GM04504 (cell line): ENCODE measurements around the gene TSC22D3.
"Not testable (repeated sequence)": the region's sequence is repeated elsewhere in the genome, so short reads cannot be mapped to it uniquely, and the experiment has no call there.

Experiments
- DNase-seq: peaks from one replicate; pipeline ENCODE4 v3.0.0-alpha.2; 2012; ENCODE audit warnings: low read depth

The TSC22D3 gene

DNA sequence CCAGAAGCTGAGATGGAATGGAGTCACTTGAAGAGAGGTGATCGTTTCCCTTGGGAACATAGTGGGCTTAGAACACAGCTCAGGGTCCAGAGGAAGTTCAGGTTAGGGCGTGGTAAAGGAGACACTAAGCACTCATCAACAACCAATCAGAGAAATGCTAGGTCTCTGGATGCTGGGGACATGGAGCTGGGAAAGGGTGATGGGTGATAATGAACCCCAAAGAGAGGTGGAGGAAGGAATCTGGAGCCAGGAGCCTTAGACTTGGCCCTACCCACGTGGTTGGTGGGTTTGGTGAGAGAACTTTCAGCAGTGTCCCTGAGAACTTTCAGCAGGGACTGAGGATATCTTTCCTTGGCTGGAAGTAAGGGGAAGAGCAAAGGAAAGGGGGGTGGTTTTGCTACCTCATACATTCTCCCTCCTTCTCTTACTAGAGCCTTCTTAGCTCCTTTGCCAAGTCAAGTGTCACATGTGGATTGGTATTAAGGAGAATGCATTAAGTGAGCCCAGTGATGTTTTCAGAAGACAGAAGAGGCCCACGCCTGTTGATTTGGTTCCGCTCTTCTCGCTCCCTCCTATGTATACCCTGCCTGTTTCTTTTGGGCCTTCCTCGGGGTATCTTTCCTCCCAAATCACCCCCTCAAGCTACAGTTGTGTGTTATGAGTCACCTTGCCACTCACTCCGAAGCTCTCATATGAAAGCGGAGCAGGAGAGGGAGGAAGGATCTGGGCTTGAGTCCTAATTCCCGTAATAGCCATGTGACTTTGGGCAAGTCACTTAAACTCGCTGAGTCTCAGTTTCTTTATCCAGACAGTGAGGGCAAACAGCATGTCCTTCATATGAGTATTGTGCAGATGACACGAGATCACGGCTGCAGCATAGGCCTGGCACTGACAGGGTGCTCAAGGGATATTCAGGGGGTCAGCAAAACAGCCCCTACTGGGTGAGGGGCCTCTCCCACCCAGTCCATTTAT lies 63.1 kb downstream of the TSC22D3 start:
- no peak for DNase-seq

DNA sequence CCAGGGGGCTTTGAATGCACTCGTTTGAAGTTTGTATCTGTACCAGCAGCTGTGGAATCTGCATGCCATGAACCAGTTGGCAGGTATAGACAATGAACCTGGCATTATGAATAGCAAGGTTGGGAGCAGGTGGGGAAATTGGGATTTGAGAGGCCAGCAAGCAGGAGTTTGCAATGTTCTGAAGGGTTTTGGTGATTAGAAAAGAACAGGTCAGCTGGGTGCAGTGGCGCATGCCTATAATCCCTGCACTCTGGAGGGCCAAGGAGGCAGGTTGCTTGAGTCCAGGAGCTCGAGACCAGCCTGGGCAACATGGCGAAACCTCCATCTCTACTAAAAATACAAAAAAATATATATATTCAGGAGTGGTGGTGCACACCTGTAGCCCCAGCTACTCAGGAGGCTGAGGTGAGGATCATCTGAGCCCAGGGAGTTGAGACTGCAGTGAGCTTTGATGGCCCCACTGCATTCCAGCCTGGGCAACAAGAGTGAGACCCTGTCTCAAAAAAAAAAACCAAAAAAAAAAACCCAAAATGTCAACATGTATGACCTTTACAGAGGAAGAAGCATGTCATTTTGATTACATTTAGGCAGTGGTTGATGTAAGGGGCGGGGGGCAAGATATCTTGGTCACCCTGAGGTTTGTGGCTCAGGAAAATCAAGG lies 63.9 kb downstream of the TSC22D3 start:
- DNase-seq: no peak

DNA sequence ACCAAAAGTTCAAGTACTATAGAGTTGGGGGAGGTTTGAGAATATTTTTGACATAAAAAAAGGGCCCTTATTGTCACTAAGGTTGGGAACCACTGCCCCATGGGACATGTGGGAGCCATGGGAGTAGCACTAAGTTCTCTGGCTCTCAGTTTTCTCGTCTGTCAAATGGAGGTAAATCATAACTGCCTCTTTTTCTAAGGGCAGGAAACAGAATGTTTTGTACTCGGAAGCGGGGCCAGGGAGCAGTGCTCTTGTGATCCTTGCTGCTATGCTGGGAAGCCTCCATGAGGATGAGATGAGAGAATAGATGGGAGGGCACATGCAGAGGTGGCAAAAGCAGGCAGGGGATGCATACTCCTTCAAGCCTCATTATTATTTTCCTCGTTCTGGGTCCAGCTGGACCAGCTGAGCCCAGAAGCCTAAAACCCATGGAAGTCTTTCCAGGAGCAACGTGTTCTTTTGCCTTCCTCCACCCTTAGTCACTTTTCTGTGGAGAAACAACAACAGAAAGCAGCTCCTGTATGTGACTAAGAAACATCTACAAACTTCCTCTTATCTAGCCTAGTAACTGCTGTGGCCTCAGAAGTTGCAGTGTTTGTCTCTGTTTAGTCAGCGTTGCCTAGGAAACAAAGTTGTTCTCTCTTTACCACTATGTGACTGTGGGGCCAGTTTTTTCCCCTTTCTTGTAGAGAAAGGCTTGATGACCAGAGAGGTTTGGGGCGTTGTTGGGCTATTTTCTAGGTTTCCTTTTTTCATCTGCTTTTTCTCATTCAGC lies 64.8 kb downstream of the TSC22D3 start:
- DNase-seq: peak; percentile 82

DNA sequence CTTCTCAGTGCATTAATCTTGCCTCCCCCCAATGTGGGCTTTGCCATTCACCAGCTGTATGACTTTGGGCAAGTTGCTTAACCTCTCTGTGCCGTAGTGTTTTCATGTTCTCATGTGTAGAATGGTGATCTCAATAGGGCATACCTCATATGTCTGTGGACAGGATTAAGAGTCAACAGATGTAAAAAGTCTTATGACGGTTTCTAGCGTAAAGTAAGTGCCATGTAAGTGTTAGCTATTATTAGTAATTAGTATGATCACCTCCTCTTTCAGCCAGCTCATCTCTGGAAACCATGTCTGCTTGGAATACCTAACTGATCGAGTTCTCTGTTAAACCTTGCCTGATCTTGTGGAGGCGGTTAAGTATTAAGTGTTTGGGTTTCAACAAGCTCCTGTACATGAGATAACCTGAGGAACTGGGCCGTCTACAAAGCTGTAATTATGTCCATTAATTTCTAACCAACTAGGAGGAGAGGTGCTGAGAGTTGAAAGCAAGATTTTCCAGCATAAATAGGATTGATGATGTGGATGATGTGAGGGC lies 66.3 kb downstream of the TSC22D3 start:
- DNase-seq: no peak

DNA sequence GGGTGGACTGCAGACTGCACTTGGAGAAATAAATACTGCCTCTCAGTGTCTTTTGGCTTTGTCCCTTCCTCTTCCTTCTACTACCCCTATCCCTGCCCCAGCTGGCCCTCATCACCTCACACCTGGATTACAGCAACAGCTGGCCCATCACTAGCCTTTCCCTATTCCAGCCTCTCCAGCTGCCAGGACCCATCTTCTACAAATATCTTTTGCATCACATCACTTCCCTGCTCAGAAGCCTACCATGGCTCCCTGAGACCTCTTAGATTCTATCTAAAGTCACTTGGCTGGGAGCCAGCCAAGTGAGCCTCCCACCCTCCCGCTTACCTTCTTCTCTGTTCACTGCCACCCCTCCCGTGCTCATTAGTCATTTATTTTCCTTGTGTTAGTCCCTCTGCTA lies 66.8 kb downstream of the TSC22D3 start:
- DNase-seq: no peak

DNA sequence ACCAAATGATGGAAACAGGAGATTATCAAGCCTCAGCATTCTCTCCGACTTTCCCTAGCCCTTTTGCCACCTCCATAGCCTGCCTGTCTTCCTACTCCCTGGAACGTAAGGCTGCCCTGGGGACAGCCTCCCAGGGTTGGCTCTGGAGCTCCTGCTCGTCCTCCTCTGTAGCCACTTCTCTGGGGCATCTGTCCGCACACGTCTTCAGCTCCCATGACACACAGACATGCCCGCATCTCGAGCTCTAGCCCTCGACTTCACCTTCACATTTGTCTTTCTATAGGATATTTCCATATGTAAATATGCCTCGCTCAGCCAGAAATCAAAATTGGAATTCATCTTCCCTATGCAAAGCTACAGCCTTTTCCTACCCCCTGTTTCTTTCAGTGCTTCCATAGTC lies 67.7 kb downstream of the TSC22D3 start:
- DNase-seq: no peak

DNA sequence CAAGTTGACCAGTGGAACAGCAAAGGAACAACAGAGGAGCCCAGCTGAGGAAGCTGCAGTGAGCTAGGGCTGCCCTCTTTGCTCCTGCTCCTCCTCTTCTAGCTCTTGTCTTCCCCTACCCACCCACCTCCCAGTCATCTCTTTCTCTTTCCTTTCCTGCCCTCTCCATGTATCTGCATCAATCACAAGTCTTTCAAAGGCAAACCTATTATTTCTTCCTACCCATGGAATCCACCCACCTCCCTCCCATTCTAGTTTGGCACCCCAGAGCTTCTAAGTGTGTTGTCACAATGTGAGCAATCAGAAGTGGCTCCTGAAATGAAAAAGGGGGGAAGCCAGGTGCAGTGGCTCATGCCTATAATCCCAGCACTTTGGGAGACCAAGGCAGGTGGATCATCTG lies 69.3 kb downstream of the TSC22D3 start:
- no peak for DNase-seq

DNA sequence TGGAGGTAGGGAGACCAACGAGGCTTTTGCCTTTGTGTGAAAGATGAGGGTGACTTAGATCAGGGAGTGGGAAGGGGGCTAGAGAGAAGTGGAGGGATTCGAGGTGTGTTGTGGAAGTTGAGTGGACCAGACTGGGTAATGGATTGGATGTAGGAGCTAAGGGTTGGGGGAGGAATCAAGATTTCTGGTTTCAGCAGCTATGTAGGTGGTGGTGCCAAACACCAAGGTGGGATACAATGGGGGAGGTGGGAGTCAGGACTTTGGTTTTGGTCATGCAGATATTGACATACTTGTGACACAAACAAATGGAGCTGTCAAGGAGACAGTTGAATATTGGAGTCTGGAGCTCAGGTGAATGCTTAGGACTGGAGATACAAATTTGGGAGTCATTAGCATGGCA lies 71.0 kb downstream of the TSC22D3 start:
- no peak for DNase-seq

DNA sequence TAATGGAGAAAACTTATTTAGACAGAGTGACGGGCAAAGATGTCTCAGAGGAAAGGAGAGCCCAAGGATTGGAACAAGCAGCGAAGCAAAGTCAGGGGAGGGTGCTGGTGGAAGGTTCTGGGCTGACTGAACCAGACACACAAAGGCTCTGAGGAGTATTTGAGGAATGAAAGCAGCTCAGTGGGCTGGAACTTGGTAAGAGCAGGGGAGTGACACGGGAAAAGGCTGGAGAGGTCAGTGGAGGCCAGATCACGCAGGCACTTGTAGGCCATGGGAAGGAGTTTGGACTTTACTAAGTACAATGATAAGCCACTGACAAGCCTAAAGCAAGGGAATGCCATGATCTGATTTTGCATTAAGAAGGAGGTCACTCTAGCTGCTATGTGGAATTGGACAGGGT lies 71.4 kb downstream of the TSC22D3 start:
- DNase-seq: no peak

DNA sequence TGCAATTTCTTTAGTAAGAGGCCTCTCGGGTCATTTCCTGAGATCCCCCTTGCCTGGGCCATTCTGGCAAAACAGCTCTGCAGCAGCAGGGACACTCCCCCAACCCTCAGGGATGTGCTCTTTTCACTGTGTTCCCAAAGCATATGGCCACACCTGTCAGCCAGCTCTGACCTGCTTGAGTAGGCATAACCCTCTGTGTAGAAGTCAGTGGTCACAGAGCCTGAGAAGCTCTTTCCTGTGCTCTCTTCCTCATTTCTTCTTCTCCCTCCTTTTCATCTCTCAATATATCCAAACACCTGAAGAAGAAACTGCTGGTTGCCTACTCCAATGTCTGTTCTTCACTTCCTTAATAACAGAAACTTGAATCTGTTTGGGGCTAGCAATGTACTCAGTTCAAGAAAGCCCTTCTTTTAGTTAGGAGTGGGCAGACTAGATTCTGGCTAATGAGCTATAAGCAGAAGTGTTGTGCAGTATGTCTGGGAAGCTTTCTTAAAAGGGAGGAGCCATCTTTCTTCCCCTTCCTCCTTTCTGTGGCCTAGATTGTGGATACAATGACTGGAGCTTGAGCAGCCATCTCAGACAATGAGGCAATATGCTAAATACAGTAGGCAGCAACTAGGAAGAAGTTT lies 74.0 kb downstream of the TSC22D3 start:
- no peak for DNase-seq

DNA sequence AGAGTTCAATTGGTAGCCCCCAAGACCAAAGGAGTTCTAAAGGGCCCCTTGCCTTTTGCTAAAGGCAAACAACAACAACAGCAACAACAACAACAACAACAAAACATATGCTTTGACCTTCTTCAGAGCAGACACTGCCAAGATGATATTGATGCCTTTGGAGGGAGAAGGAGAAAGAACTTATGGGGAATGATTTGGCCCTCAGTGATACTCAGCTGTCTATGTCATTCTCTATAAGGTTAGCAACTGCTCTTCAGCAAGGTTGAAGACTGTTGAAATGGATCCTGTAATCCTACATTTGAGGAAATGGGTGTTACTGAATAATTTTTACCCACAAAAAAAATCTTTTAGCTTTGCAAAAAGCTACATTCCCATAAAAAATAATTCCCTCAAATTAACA lies 74.8 kb downstream of the TSC22D3 start:
- no peak for DNase-seq

DNA sequence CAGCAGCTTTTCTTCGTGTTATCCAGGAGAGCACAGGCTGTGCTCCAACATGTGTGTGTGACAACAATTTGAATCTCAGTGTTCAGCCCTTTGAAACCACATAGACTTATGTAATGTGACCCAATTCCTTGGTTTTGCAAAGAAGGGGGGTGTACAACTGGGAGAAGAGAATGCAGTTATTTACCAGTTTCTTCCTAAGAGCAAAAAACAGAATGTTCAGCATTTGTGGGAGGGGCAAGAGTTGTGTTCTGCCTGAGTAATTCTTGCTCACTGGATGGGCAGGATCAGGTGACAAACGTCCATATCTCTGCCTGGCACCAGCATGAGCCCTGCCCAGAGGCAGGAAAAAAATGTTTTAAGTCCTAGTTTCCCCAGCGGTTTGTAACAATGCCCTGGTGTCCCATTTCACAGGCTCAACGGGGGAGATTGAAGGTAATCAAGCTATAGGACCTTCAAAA lies 75.2 kb downstream of the TSC22D3 start:
- DNase-seq: no peak

DNA sequence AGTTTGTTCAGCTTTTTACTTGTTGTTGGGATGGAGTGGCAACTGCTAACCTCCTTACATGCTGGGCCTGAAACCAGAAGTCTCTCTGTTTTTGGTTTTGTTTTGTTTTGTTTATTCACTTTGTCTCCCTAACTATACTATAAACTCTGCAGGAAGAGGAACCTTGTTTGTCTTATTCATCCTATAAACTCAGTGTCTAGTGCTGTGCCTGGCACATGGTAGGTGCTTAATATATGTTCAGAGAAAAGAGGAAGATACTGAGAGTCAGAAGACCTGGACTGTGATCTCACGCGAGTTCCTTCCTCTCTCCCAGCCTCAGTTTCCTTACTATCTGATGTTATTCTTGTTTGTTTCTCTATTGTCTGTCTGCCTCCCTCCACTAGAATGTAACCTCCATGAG lies 76.0 kb downstream of the TSC22D3 start:
- no peak for DNase-seq

DNA sequence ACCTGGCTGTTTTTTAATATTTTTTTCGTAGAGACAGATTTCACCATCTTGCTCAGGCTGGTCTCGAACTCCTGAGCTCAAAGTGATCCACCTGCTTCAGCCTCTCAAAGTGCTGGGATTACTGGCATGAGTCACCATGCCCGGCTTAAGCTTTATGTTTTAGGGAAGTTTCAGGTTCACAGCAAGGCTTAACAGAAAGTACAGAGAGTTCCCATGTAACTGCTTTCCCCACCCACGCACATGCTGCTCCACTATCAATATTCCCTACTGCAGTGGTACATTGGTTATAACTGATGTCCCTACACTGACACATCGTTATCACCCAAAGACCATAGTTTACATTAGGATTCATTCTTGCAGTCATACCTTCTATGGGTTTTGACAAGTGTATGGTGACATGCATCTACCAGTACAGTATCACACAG lies 84.6 kb downstream of the TSC22D3 start:
- DNase-seq: no peak

DNA sequence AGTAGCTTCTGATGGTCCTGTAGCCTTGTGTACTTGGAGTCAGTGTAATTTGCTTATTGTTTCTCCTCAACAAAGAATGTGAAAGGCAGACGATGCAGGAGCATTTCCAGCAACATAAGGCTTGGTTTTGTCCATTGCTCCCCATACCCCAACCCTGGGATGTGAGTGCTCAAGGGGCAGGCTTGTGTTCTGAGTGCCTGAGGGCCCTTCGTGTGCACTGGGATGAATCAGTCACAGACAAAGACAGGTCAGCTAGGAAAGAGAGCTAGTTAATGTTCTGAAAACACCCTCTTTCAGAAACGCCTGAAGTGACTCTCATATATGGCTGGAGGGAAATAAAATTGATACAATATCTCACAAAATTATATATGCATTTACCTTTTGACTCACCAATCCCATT lies 88.1 kb downstream of the TSC22D3 start:
- no peak for DNase-seq

DNA sequence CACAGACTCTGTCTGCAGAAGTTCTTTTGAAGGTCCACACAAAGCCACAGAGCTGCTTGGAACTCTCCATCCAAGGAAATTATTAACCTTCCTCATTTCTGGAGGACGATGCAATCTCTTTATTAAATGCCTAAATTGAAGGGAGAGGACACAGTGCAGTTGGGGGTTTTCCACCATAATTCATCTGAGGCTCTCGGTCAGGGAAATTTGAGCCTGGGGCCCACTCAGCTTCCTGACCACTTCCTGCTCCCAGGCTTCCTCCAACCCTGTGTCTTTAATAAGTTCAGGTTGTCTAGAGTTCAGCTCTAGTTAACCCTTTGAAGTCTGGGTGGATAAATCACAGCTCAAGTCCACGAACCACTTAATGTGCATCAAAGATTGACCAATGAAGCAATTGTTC lies 88.8 kb downstream of the TSC22D3 start:
- no peak for DNase-seq

DNA sequence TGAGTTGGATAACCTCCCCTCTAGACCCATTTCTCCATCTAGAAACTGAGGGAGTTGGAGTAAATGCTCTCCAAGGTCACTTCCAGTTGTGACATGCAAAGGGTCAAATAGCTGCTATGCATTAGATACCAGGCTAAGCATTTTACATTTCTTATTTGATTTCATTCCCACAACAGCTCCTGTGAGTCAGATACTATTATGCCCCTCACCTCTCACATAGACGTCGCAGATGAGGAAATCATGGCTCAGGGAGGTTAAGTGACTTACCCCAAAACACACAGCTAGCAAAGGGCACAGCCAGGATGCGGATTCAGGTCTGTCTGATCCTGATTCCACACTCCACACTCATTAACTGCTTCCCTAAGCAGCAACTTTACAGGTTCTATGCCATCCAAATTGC lies 89.6 kb downstream of the TSC22D3 start:
- no peak for DNase-seq

DNA sequence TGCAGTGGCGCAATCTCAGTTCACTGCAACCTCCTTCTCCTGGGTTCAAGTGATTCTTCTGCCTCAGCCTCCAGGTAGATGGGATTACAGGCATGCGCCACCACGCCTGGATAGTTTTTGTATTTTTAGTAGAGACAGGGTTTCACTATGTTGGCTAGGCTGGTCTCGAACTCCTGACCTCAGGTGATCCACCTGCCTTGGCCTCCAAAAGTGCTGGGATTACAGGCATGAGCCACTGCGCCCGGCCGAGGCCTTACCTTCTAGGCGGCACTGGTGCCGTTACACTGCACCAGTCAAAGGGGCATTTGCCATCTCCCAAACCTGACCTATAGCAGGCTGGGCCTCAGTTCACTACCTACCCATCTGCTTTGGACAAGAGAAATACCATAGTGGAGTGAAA lies 90.0 kb downstream of the TSC22D3 start:
- not testable (repeated sequence) for DNase-seq

DNA sequence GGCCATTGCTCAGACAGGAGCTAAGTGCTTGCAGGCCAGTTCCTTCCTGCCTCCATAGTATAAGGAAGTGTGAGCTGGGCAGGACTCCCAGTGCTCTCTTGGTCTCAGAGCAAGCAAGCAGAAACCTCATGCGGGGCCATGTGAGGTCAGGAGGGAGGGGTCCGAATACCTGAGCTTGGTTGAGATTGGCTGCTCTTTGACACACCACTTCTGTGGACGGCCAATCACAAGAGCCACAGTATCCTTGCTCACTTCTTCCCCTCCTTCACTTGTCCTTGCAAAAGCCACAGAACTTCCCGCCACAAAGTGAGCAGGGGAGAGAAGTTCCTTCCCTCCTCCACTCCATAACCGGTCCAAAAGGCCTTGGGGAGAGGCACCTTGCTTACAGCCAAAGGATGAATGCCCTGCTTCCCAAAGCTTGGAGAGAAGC lies 90.6 kb downstream of the TSC22D3 start:
- DNase-seq: no peak

DNA sequence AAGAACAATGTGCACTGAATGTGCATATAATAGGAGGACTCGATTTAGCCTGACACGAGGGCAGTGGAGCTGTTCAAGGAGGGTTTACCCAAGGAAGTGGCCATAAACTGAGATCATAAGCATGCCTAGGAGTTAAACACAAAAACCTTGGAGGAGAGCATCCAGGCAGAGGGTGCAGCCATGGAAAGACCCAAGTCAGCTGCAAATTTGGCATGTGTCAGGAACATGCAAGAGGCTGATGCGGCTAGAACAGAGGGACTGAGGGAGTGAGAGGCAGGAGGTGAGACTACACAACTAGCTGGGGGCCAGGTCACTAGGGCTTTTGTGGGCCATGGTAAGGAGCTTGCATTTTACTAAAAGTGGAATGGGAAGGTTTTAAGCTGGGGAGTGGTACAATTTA lies 91.7 kb downstream of the TSC22D3 start:
- no peak for DNase-seq

DNA sequence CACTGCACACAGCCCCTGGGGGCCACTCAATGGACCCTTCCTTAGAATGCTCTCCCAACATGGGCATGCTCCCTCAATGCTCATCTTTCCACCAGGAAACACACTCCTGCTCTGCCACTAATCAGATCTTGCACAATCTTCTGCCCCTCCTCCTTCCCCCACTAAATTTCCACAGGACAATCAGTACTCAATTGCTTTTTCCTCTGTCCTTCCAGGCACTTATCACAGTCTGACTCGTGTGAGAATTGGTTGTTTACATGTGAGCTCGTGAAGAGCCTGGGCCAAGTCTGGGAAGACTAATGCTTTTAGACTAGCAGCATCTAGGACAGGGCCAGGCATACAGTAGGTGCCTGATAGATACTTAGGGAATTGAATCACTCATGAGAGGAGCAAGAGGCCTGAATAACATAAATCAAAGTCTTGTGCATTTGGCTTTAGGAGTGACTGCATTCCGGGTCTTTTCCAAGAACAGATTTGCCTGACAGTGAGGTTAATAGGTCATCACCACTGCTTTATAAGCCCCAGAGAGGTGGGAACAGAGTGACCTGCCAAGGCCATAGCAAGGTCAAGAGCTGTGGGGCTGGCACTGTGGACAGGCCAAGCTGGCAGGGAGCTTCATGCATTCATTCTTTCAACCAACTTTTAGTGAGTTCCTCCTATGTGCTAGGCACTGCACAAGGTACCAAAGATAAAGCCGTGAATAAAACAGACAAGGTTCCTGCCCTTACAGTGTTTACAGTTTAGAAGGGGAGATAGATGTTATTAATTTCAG lies 92.3 kb downstream of the TSC22D3 start:
- no peak for DNase-seq
